Testis (tissue), 3 donors: ENCODE results near the gene CC2D2A. TPM values are rescaled to one million over a fixed set of nuclear protein-coding genes. Genes with fewer than 3 reads are reported as not detected.

Source experiments
- DNase-seq: peaks from one replicate; pipeline ENCODE4 v3.0.0-alpha.2; 2019
- H3K27ac ChIP-seq, 2 donors: fragments of 200-600 bp; sonication (generic); one replicate each; pipeline ENCODE4 v1.5.1; 2019
- H3K27me3 ChIP-seq: fragments of 200-600 bp; sonication (generic); one replicate; pipeline ENCODE4 v1.5.1; 2019
- H3K36me3 ChIP-seq: fragments of 200-600 bp; sonication (generic); one replicate; pipeline ENCODE4 v1.5.1; 2017; ENCODE audit warnings: low read depth; ENCODE audit errors: missing control alignments
- H3K4me1 ChIP-seq: fragments of 200-600 bp; sonication (generic); one replicate; pipeline ENCODE4 v1.5.1; 2019
- H3K4me3 ChIP-seq, 2 donors: fragments of 200-600 bp; sonication (generic); one replicate each; pipeline ENCODE4 v1.5.1; 2017 to 2019
- H3K9me3 ChIP-seq: fragments of 200-600 bp; sonication (generic); one replicate; pipeline ENCODE4 v1.5.1; 2017
- POLR2A ChIP-seq: fragments of 450-650 bp; IDR thresholded peaks from one replicate; pipeline ENCODE4 v1.6.1; 2017; ENCODE audit warnings: antibody characterized with exemption, mild to moderate bottlenecking, moderate library complexity
- WGBS, 2 donors: methylation state at CpG; one replicate each; pipeline ENCODE4 v1.1.5; 2018; 5-methylcytosine and 5-hydroxymethylcytosine counted together
- intact Hi-C: fragments of 100-400 bp; cut with DNase I; formaldehyde crosslinking; loops from one replicate; pipeline ENCODE4 v1.15.1; 2023; ENCODE audit warnings: low total_unique reads
- polyA plus RNA-seq: library from polyadenylated mRNA; stranded (reverse); fragments of 350-450 nt; fragmentation: Illumina TruSeq; extraction: RNeasy Lipid Tissue Mini Kit (QIAGEN cat#74804); gene quantifications from one replicate; pipeline ENCODE4 v1.2.3, GENCODE V29; 2014; ENCODE audit warnings: low read depth, low replicate concordance; ENCODE audit not compliant: insufficient read depth
- total RNA-seq, 2 donors: library from RNA; depleted of rRNA; stranded (reverse); fragments of >200 nt; gene quantifications; one replicate each; pipeline ENCODE4 v1.2.3, GENCODE V29; 2016
- TF ChIP-seq, protein P1 (sequence below), 3 experiments: fragments of 450-650 bp in 2 of 3; fragments of 200-600 bp in 1 of 3; sonication (generic) in 1 of 3; IDR thresholded peaks; one replicate each; pipeline ENCODE4 v1.5.1; 2016 to 2019; ENCODE audit warnings: antibody characterized with exemption in 3 of 3, mild to moderate bottlenecking in 2 of 3, moderate library complexity in 1 of 3

The CC2D2A gene
- total and polyA plus RNA-seq, 3 donors from 2014 or later, result 16.9 to 23.7 (median 21.9) TPM

DNA sequence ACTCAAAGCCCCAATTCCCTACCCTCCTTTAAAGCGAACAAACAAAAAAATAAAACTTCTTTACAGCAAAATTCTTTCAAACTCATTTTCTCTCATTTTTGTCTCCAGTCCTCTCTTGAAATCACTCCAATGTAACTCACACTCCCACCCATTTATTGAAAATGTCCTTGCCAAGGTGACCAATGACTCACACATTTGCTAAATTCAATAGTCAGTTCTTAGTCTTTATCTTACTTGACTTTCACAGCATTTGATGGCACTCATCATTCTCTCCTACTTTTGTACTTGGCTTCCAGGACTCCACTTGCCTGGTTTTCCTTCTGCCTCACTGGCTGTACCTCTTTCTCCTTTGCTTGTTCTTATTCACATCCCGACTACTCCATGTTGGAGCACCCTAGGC, 19.9 kb downstream of the CC2D2A start:
- H3K27me3 ChIP-seq, result no peaks in the 10 kb centered on the region
- TF ChIP-seq, protein P1, sequence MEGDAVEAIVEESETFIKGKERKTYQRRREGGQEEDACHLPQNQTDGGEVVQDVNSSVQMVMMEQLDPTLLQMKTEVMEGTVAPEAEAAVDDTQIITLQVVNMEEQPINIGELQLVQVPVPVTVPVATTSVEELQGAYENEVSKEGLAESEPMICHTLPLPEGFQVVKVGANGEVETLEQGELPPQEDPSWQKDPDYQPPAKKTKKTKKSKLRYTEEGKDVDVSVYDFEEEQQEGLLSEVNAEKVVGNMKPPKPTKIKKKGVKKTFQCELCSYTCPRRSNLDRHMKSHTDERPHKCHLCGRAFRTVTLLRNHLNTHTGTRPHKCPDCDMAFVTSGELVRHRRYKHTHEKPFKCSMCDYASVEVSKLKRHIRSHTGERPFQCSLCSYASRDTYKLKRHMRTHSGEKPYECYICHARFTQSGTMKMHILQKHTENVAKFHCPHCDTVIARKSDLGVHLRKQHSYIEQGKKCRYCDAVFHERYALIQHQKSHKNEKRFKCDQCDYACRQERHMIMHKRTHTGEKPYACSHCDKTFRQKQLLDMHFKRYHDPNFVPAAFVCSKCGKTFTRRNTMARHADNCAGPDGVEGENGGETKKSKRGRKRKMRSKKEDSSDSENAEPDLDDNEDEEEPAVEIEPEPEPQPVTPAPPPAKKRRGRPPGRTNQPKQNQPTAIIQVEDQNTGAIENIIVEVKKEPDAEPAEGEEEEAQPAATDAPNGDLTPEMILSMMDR (IDR thresholded peaks at IDR 0.05), result no peak
- no peak for TF ChIP-seq POLR2A
- intact Hi-C loops, result no loop called here
- no peaks in the 10 kb centered on the region for H3K9me3 ChIP-seq
- H3K4me3 ChIP-seq, result no peak overlapping the region
- H3K4me1 ChIP-seq, result no peaks in the 10 kb centered on the region
- H3K36me3 ChIP-seq, result no peaks in the 10 kb centered on the region
- no peak overlapping the region for H3K27ac ChIP-seq
- WGBS, 2 donors, result 86 to 89% methylated on average over 2 of the region's 2 CpGs
- DNase-seq, result no peak

DNA sequence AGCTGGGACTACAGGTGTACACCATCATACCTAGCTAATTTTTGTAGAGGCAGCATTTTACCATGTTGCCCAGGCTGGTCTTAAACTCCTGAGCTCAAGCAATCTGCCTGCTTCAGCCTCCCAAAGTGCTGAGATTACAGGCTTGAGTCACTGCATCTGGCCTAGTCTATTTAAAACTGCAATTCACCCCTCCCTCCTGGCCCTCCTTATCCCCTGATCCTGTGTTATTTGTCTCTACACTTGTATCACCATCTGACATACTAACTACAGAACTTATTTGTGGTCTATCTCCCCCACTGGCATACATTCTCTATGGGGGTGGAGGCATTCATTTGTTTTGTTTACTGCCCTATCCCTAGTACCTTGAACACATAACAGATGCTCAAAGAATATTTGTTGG, 23.7 kb downstream of the CC2D2A start:
- Histone ChIP-seq H3K27ac (no peak overlapping the region), H3K4me3 (no peak overlapping the region), H3K9me3 (no peaks in the 10 kb centered on the region), H3K27me3 (no peaks in the 10 kb centered on the region), H3K36me3 (no peaks in the 10 kb centered on the region), H3K4me1 (no peaks in the 10 kb centered on the region)
- TF ChIP-seq, protein P1 (IDR thresholded peaks at IDR 0.05), result no peak
- no peak for TF ChIP-seq POLR2A
- intact Hi-C loops, result no loop called here
- no peak for DNase-seq

DNA sequence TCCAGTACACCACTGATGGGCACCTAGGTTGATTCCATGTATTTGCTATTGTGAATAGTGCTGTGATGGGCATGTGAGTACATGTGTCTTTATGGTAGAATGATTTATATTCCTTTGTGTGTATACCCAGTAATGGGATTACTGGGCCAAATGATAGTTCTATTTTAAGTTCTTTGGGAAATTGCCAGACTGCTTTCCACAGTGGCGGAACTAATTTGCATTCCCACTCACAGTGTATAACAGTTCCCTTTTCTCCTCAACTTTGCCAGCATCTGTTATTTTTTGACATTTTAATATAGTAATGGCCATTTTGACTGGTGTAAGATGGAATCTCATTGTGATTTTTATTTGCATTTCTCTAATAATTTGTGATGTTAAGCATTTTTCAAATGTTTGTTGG, 25.9 kb downstream of the CC2D2A start:
- Histone ChIP-seq H3K4me3 (no peak overlapping the region), H3K9me3 (no peaks in the 10 kb centered on the region), H3K4me1 (no peaks in the 10 kb centered on the region), H3K27me3 (no peaks in the 10 kb centered on the region), H3K36me3 (no peaks in the 10 kb centered on the region), H3K27ac (no peak overlapping the region)
- intact Hi-C loops, result no loop called here
- TF ChIP-seq, protein P1 (IDR thresholded peaks at IDR 0.05), result no peak
- TF ChIP-seq POLR2A, result no peak
- 83 to 88% methylated on average over 1 of the region's 1 CpG for WGBS, 2 donors
- no peak for DNase-seq

DNA sequence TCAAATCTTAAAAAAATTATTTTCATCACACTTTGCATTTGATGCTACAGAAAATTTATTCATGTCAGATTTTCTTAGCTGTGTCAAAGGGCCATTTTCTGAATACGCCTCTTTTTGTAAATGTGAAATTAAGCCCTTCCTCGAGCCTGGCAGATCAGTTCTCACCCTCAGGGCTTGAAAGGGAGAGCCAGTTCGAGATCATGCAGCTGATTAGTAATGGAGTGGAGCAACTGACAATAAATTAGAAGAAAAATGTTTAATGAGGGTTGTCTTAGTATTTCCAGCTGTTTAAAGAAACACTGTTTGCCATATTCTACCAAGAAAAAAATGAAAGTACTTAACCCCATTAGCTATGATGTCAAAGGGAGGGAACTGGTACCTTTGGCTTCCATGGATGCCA, 28.7 kb downstream of the CC2D2A start:
- TF ChIP-seq, protein P1 (IDR thresholded peaks at IDR 0.05), result no peak
- no peak for TF ChIP-seq POLR2A
- Histone ChIP-seq H3K27ac (no peak overlapping the region), H3K4me3 (no peak overlapping the region), H3K36me3 (no peaks in the 10 kb centered on the region), H3K9me3 (no peaks in the 10 kb centered on the region), H3K4me1 (no peaks in the 10 kb centered on the region), H3K27me3 (no peaks in the 10 kb centered on the region)
- intact Hi-C loops, result no loop called here
- no peak for DNase-seq
- 79 to 92% methylated on average over 3 of the region's 3 CpGs for WGBS, 2 donors

DNA sequence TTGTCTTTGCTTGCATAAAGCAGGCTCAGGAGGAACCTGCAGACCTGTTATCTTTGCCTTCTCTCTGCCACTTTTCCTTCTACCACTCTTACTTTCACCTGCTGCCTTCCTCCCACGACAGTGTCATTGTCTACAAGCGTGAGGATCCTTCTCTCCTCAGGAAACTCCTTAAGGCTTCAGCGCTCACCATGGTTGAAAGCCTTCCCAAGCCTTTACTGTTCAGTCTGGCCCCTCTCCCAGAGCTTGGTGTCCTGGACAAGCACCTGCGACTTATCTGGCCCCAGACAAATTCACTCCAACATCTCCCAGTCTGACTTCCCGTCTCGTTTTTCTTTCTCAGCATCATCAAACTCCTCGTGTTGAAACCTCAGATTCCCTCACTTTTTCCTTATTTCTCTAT, 31.0 kb downstream of the CC2D2A start:
- H3K9me3 ChIP-seq, result no peaks in the 10 kb centered on the region
- TF ChIP-seq POLR2A, result no peak
- H3K27ac ChIP-seq, result no peak overlapping the region
- WGBS, 2 donors, result 87 to 91% methylated on average over 7 of the region's 7 CpGs
- no peaks in the 10 kb centered on the region for H3K36me3 ChIP-seq
- H3K4me1 ChIP-seq, result no peaks in the 10 kb centered on the region
- DNase-seq, result no peak
- no peaks in the 10 kb centered on the region for H3K27me3 ChIP-seq
- intact Hi-C loops, result no loop called here
- no peak overlapping the region for H3K4me3 ChIP-seq
